ENCODE data around the gene XNDC1N. TPM values are rescaled to one million over a fixed set of nuclear protein-coding genes. Genes with fewer than 3 reads are reported as not detected.
"Not testable (repeated sequence)": the region's sequence is repeated elsewhere in the genome, so short reads cannot be mapped to it uniquely, and the experiment has no call there.

XNDC1N gene
- polyA plus RNA-seq, 4 donors = 4.9 to 7.1 (median 6.6) TPM

- DNase-seq (ENCODE audit: low read depth in 4 of 4, low spot score in 3 of 4) = no peak
These were observed 4.9 kb upstream of the XNDC1N start for GRCh38 chr11:71933141-71933933.

- no peak for DNase-seq (ENCODE audit: low read depth in 4 of 4, low spot score in 3 of 4)
These were observed 2.8 kb upstream of the XNDC1N start for GRCh38 chr11:71931245-71931602.

GRCh38 chr11:71930556-71931244 lies 2.3 kb upstream of the XNDC1N start:
- DNase-seq (ENCODE audit: low read depth in 4 of 4, low spot score in 3 of 4) = no peak

GRCh38 chr11:71929491-71929890 lies 1.1 kb upstream of the XNDC1N start:
- no peak for DNase-seq (ENCODE audit: low read depth in 4 of 4, low spot score in 3 of 4)

- DNase-seq (ENCODE audit: low read depth in 4 of 4, low spot score in 3 of 4) = peak; percentile 89 to 97 (median 93)
These were observed 496 bp upstream of the XNDC1N start, which contains the start of gene RNF121 for GRCh38 chr11:71928737-71929443. Gene RNF121 (plus strand): TSS chr11:71929046. CDS start chr11:71929062, 16 bp downstream.

- DNase-seq (ENCODE audit: low read depth in 4 of 4, low spot score in 3 of 4) = no peak
These were observed 10.7 kb downstream of the XNDC1N start for GRCh38 chr11:71917646-71918140.

- no peak for DNase-seq (ENCODE audit: low read depth in 4 of 4, low spot score in 3 of 4)
These were observed 13.7 kb downstream of the XNDC1N start for GRCh38 chr11:71914617-71915189.

GRCh38 chr11:71913756-71914526 lies 14.5 kb downstream of the XNDC1N start:
- DNase-seq (ENCODE audit: low read depth in 4 of 4, low spot score in 3 of 4) = no peak

GRCh38 chr11:71911986-71912340 lies 16.4 kb downstream of the XNDC1N start:
- not testable (repeated sequence) for DNase-seq (ENCODE audit: low read depth in 4 of 4, low spot score in 3 of 4)

GRCh38 chr11:71911321-71911985 lies 16.9 kb downstream of the XNDC1N start:
- not testable (repeated sequence) for DNase-seq (ENCODE audit: low read depth in 4 of 4, low spot score in 3 of 4)

- not testable (repeated sequence) for DNase-seq (ENCODE audit: low read depth in 4 of 4, low spot score in 3 of 4)
These were observed 17.6 kb downstream of the XNDC1N start for GRCh38 chr11:71910775-71911174.

GRCh38 chr11:71908218-71908617 lies 20.2 kb downstream of the XNDC1N start:
- no peak for DNase-seq (ENCODE audit: low read depth in 4 of 4, low spot score in 3 of 4)

GRCh38 chr11:71901137-71901536 lies 27.3 kb downstream of the XNDC1N start:
- DNase-seq (ENCODE audit: low read depth in 4 of 4, low spot score in 3 of 4) = not testable (repeated sequence)

GRCh38 chr11:71895961-71896360 lies 32.4 kb downstream of the XNDC1N start:
- DNase-seq (ENCODE audit: low read depth in 4 of 4, low spot score in 3 of 4) = no peak

GRCh38 chr11:71889181-71889872 lies 39.1 kb downstream of the XNDC1N start:
- DNase-seq (ENCODE audit: low read depth in 4 of 4, low spot score in 3 of 4) = peak in 1 of 4 donors; percentile 1

GRCh38 chr11:71888335-71889010 lies 39.9 kb downstream of the XNDC1N start:
- not testable (repeated sequence) for DNase-seq (ENCODE audit: low read depth in 4 of 4, low spot score in 3 of 4)

GRCh38 chr11:71885806-71886205 lies 42.6 kb downstream of the XNDC1N start:
- DNase-seq (ENCODE audit: low read depth in 4 of 4, low spot score in 3 of 4) = not testable (repeated sequence)
